Measurements from ENCODE around the gene FSCN2.
A peak's percentile ranks its signal among the peaks of the same experiment; 100 is the strongest.

Gene FSCN2

GRCh38 chr17:81491761-81492160 lies 36.4 kb upstream of the FSCN2 start:
- no peak for DNase-seq

- DNase-seq = no peak
Measured at GRCh38 chr17:81492202-81492601, 36.0 kb upstream of the FSCN2 start.

- DNase-seq = no peak
Measured at GRCh38 chr17:81492706-81493105, 35.5 kb upstream of the FSCN2 start.

GRCh38 chr17:81493198-81494038 lies 34.8 kb upstream of the FSCN2 start:
- no peak for DNase-seq

GRCh38 chr17:81494626-81495377 lies 33.4 kb upstream of the FSCN2 start:
- no peak for DNase-seq

- no peak for DNase-seq
Measured at GRCh38 chr17:81498953-81499600, 29.1 kb upstream of the FSCN2 start.

GRCh38 chr17:81499601-81499970 lies 28.6 kb upstream of the FSCN2 start:
- no peak for DNase-seq

GRCh38 chr17:81500047-81500446 lies 28.1 kb upstream of the FSCN2 start:
- no peak for DNase-seq

- DNase-seq = no peak
Measured at GRCh38 chr17:81502471-81503017, 25.6 kb upstream of the FSCN2 start.

- DNase-seq = no peak
Measured at GRCh38 chr17:81503619-81504018, 24.6 kb upstream of the FSCN2 start.

- DNase-seq = no peak
Measured at GRCh38 chr17:81508639-81509206, 19.5 kb upstream of the FSCN2 start.

- DNase-seq = peak; percentile 57
Measured at GRCh38 chr17:81509207-81509971, 18.8 kb upstream of the FSCN2 start.

GRCh38 chr17:81509972-81510784 lies 18.0 kb upstream of the FSCN2 start:
- DNase-seq = no peak

- peak; percentile 52 for DNase-seq
Measured at GRCh38 chr17:81510785-81511553, 17.2 kb upstream of the FSCN2 start.

GRCh38 chr17:81511554-81511803 lies 16.7 kb upstream of the FSCN2 start:
- DNase-seq = no peak

GRCh38 chr17:81511804-81512561 lies 16.2 kb upstream of the FSCN2 start:
- DNase-seq = peak; percentile 37

- DNase-seq = peak; percentile 95
Measured at GRCh38 chr17:81512562-81513371, 15.4 kb upstream of the FSCN2 start, which contains the start of gene ACTG1. Gene ACTG1, minus strand, starts transcription at chr17:81512799. Its CDS starts 445 bp downstream, at chr17:81512354.

- DNase-seq = peak; percentile 63
Measured at GRCh38 chr17:81513372-81513752, 14.8 kb upstream of the FSCN2 start.
